ENCODE measurements around the gene MRPL34. TPM values are rescaled to one million over a fixed set of nuclear protein-coding genes. Genes with fewer than 3 reads are reported as not detected.
A peak's percentile ranks its signal among the peaks of the same experiment; 100 is the strongest.

Gene MRPL34
- total RNA-seq, 2 donors from 2014 or later: 203 to 254 TPM

- Histone ChIP-seq H3K4me3 (peak within 1 kb of the TSS; percentile 67 to 71), H3K27ac (peak within 1 kb of the TSS; percentile 56 to 64), H3K4me1 (peaks cover 0 to 41% of the 10 kb centered on the region in 2 donors), H3K9me3 (no peaks in the 10 kb centered on the region), H3K36me3 (no peaks in the 10 kb centered on the region), H3K27me3 (no peaks in the 10 kb centered on the region)
- peak; percentile 93 for DNase-seq (ENCODE audit: low spot score)
- TF ChIP-seq CTCF (IDR thresholded peaks at IDR 0.05): no peak
Measured at GRCh38 chr19:17334414-17335409, 29.0 kb downstream of the MRPL34 start, which contains the start of gene ANO8. TSS of gene ANO8 (minus strand) at chr19:17334855. CDS start at chr19:17334670, 185 bp downstream.

- H3K4me1 ChIP-seq: peaks cover 0 to 41% of the 10 kb centered on the region in 2 donors
- no peak overlapping the region for H3K4me3 ChIP-seq
- H3K36me3 ChIP-seq: no peaks in the 10 kb centered on the region
- TF ChIP-seq CTCF (IDR thresholded peaks at IDR 0.05): no peak
- H3K9me3 ChIP-seq: no peaks in the 10 kb centered on the region
- H3K27me3 ChIP-seq: no peaks in the 10 kb centered on the region
- no peak for DNase-seq (ENCODE audit: low spot score)
- H3K27ac ChIP-seq: no peak overlapping the region
Measured at GRCh38 chr19:17335575-17335974, 29.9 kb downstream of the MRPL34 start.

GRCh38 chr19:17336872-17337674 is 31.4 kb downstream of the MRPL34 start, which contains the start of gene GTPBP3:
TSS of gene GTPBP3 (plus strand) at chr19:17337553. CDS start at chr19:17337612, 59 bp downstream.
- no peaks in the 10 kb centered on the region for H3K27me3 ChIP-seq
- peaks cover 0 to 41% of the 10 kb centered on the region in 2 donors for H3K4me1 ChIP-seq
- H3K9me3 ChIP-seq: no peaks in the 10 kb centered on the region
- DNase-seq (ENCODE audit: low spot score): peak; percentile 99
- no peaks in the 10 kb centered on the region for H3K36me3 ChIP-seq
- H3K27ac ChIP-seq: peak within 1 kb of the TSS; percentile 92 to 93
- H3K4me3 ChIP-seq: peak within 1 kb of the TSS; percentile 73 to 81
- TF ChIP-seq CTCF (IDR thresholded peaks at IDR 0.05): no peak

GRCh38 chr19:17337675-17338432 is 32.2 kb downstream of the MRPL34 start:
- Histone ChIP-seq H3K4me1 (peaks cover 0 to 41% of the 10 kb centered on the region in 2 donors), H3K27ac (peak overlapping the region; percentile 92 to 93), H3K4me3 (peak overlapping the region; percentile 73 to 81), H3K9me3 (no peaks in the 10 kb centered on the region), H3K27me3 (no peaks in the 10 kb centered on the region), H3K36me3 (no peaks in the 10 kb centered on the region)
- no peak for DNase-seq (ENCODE audit: low spot score)
- TF ChIP-seq CTCF (IDR thresholded peaks at IDR 0.05): no peak

GRCh38 chr19:17338433-17339078 is 32.9 kb downstream of the MRPL34 start:
- no peak for TF ChIP-seq CTCF (IDR thresholded peaks at IDR 0.05)
- no peak overlapping the region for H3K27ac ChIP-seq

More at GRCh38 chr19:17338433-17339078, 32.9 kb downstream of the MRPL34 start:
- H3K36me3 ChIP-seq: no peaks in the 10 kb centered on the region
- peak overlapping the region in 1 of 2 donors; percentile 73 for H3K4me3 ChIP-seq
- no peak for DNase-seq (ENCODE audit: low spot score)
- H3K9me3 ChIP-seq: no peaks in the 10 kb centered on the region
- H3K4me1 ChIP-seq: peaks cover 0 to 37% of the 10 kb centered on the region in 2 donors
- H3K27me3 ChIP-seq: no peaks in the 10 kb centered on the region
